HG03469 (cell line): ENCODE data around the gene NRXN3.

Experiments
- ATAC-seq: cut with Tn5 transposase; IDR thresholded peaks from one replicate; pipeline ENCODE4 v1.9.1; 2021; ENCODE audit warnings: mild to moderate bottlenecking, moderate library complexity, moderate number of reproducible peaks; ENCODE audit not compliant: unreplicated experiment

NRXN3 gene

DNA sequence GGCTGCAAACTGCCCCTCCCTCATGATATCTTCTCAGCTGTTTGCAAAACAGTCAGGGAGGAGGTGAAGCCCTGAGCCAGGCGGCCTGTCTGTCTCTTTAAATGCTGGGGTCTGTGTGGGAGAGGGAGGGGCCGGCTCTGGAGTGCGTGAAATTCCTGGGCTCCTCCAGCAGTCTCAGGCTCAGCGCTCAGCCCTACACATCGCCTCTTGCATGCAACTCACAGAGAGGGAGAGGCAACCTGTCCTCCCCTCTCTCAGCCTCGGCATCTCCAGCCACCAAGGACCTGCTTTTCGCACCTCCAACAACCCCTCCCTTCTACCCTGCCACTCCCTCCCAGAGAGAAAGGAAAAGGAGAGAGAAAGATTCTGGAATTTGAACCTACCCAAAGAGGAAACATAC, at the start of gene NRXN3:
Gene NRXN3 (plus strand): TSS at position 171 of the 400 bp plus-strand sequence. CDS start 72,721 bp downstream, outside the sequence.
- no peak for ATAC-seq

- ATAC-seq = no peak
Observed at GRCh38 chr14:78122436-78122835, 47.7 kb upstream of the NRXN3 start.

- ATAC-seq = no peak
Observed at GRCh38 chr14:78123650-78124253, 46.4 kb upstream of the NRXN3 start.

DNA sequence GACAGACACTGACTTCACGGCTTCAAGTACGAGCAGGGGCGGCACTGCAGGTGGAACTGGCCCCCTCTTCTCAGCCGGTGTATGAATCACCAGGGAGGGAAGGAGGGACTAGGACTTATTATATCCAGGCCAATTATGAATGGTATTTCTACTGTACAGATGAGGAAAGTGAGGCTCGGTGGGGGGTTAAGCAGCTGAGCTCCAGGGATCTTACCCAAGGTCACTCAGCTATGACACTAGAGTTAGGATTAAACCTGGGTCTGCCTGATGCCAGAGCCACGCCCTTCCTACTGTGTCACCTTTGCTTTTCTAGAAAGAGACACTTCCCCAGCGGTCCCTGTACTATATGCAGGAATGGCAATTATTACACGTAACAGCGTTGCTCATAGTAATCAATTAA, 42.2 kb upstream of the NRXN3 start:
- no peak for ATAC-seq

- ATAC-seq = no peak
Observed at GRCh38 chr14:78129375-78129774, 40.8 kb upstream of the NRXN3 start.

GRCh38 chr14:78130356-78130755, 39.8 kb upstream of the NRXN3 start:
- ATAC-seq = no peak

DNA sequence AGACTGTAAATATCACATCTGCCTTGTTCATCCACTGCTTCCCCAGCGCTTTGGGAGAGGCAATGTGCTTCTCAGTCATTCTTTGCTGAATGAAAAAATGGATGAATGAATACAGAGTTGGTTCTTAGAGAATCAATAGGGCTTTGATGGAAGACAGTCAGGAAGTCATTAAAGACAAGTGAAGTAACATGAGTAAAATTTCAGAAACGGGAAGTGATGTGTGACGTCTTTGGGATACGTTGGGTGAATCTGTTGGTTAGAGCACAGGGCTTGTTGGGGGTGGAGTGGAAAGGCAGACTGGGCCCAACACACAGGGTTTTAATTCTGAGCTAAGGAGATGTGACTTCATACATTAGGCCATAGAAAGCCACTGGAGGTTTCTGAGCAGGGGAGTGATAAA, 39.0 kb upstream of the NRXN3 start:
- ATAC-seq = no peak

DNA sequence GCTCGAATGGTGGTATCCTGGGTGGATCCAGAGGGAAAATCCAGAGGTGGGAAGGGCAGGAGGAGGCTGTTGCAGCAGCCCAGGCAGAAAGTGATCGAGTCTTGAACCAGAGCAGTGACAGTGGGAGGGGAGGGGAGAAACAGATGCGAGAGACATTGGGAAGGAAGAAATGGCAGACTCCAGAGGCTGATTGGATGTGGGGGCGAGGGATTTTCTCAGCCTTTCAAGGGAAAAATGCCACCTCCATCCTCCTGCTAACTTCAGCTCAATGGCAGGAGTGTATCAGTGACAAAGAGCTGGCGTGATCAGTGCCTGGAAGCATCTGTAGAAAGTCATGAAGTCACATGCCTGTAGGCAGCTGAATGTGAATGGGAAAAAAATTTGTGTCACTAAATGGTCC, 38.6 kb upstream of the NRXN3 start:
- ATAC-seq = no peak

GRCh38 chr14:78135450-78135891, 34.7 kb upstream of the NRXN3 start:
- no peak for ATAC-seq

GRCh38 chr14:78136695-78137094, 33.5 kb upstream of the NRXN3 start:
- ATAC-seq = no peak

GRCh38 chr14:78141590-78141989, 28.6 kb upstream of the NRXN3 start:
- no peak for ATAC-seq

- ATAC-seq = no peak
Observed at GRCh38 chr14:78142998-78143397, 27.2 kb upstream of the NRXN3 start.

DNA sequence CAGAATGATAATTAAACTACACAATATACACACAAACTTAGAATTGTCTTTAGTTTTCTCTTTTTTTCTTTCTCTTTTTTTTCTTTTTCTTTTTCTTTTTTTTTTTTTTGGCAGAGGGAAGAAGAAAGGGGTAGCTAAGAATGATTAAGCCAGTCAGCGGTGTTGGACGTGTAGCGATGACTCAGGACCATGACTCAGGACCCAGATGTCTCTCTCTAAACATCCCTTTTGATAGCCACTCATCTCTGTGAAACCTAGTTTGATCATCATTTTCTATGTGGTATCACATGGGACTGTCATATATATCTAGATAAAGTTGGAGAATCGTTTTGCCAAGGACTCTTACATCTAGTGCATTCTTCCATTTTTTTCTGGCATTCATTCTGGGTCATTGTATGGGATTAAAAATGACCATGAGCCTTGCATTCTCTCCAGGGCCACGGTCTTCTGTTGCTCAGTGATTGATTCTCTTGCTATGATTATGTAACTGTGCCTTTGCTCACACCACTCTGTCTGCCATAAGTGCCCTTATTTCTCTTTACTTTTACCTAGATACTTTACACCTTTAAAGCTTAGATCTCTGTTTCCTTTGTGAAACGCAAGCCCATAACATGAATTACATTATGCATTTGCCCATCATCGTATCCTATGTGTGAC, 26.6 kb upstream of the NRXN3 start:
- ATAC-seq = no peak

DNA sequence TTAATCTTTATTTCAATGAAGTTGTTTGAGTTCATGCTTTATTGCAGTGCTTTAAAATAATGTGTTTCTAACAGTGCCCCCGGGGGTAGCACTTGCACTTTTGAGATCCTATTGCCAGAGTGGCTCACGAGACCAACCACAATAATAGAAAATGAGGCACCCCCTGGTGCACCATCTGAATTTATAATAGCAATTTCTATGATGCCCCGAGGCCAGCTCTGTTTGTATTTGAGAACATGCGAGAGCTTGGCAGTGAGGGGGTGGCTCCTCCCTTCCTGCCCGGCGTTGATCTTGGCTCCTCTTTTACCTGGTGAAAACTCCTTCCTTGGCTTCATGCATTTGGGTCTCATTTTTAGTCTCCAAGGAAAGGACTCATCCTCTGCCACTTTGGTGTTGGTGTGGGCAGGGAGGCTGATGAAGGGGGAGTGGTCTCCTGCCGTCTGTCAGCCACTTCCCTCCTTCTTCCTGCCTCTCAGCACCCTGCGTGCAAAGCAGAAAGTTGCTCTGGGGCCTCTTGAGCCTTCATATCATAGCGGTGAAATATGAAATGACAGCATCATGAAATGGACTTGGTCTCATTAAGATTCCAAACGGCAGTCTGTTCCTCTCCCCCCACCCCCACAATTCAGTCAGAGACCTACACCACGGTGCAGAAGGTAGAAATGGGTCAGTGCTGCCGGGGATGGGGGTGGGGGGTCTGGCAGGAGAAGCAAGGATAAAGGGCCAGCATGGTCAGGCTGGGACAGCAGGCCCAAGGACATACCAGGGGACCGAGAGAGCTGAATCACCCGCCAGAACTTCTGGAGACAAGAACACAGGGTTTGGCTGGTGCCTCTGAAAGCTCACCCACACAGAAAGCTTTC, 17.7 kb upstream of the NRXN3 start:
- ATAC-seq = no peak

GRCh38 chr14:78153064-78153341, 17.2 kb upstream of the NRXN3 start:
- no peak for ATAC-seq

DNA sequence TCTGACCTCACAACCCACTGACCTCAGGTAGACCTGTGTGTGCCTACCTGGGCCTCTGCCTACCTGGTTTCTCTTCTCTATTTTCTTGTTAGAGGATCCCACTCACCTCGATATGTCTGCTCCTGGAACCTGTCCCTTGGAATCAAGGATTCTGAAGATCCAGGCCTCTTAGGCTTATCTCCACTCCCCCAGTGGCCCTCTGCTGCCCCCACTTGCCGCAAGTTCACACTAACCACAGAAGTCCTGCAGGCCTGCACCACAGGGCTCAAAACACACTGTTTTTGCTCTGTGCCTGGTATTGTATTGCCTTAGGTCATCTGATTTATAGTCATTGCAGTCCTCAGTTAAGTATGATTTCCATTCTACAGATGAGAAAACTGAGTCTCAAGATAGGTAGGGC, 15.3 kb upstream of the NRXN3 start:
- no peak for ATAC-seq

DNA sequence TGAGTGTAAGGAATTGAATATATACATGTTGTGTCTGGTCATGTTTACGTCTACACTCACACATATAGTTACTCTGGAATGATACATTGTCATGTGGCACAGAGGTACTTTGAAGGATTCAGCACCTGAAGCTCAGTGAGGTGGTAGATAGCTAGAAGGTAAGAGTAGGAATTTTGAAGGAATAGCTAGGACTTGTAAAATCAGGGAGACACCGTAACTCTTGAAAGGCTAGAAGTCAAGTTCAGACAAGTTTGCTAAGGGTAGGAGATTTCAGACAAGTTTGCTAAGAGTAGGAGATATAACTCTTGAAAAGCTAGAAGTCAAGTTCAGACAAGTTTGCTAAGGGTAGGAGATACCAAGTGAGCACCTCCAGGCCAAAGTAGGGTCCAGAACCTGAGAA, 14.0 kb upstream of the NRXN3 start:
- ATAC-seq = no peak

DNA sequence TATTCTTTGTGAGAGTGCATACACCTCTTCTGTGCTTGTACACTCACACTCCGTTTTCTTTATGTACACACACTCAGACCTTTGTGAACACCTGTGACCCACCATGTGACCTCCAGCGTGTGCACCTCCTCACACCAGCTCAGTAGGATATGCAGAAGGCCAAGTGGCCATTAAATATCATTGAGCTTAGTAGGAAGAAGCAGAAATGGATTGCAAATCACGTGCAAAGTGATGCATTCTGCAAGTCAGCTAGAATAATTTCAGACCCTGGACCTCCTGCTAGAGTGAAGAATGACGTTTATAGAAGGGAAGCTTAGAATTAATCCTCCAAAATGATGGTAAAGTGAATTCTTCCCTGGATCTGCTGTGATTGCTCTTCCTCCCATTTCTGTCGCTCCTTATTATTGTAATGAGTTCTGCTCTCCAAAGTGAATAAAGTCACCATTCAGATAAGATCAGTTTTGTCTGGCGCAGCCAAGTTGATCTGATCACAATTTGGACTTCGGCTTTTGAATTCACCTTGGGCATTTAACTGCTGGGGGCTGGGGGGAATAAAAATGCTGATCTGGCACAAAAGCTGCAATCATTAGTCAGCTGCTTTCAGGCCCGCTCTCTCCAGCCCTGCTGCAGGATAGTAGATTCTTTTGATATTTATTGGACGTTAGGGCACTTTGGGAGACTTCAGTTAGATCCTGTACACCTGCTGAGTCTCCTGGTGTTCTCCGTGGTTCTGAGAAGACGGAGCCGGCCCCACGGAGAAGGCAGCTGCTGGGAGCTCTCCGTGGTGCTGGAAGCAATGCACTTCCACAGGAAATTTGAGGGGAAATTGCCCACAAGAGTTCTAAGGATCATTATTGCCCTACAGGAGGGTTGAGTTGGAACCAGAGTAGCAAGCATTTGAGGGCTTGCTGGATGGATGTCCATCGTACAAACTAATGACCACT, 12.4 kb upstream of the NRXN3 start:
- ATAC-seq = no peak

GRCh38 chr14:78162202-78162601, 8.0 kb upstream of the NRXN3 start:
- no peak for ATAC-seq

DNA sequence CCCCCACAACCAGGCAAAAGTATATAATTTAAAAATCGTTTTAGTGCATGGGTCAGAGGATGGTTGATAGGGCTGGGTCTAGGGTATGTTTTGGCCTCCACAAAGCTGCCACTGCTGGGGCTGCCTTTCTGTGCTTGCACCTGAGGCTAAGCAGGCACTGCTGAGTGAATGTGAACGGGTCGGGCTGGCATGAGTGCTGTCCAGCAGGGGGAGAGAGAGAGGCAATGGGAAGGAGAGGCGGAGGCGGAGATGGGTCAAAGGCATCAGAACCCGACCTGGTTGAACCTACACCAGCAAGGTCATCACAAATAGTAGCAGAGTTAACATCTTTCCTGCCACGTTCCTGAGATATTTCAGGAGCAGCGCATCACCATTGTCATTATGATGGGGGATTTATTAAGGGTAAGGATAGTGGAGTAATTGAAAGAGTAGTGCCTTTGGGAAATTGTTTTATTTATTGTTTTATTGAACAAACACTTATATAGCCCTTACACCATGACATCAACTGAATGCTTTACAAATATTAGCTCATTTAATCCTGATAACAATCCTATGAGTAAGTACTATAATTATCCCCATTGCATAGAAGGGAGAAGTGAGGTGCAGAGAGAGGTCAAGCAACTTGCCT, 5.8 kb upstream of the NRXN3 start:
- ATAC-seq = no peak

- ATAC-seq = no peak
Observed at GRCh38 chr14:78172428-78172827, 2.3 kb downstream of the NRXN3 start.
